Measurements from ENCODE around the gene FRMD3.

FRMD3 gene

DNA sequence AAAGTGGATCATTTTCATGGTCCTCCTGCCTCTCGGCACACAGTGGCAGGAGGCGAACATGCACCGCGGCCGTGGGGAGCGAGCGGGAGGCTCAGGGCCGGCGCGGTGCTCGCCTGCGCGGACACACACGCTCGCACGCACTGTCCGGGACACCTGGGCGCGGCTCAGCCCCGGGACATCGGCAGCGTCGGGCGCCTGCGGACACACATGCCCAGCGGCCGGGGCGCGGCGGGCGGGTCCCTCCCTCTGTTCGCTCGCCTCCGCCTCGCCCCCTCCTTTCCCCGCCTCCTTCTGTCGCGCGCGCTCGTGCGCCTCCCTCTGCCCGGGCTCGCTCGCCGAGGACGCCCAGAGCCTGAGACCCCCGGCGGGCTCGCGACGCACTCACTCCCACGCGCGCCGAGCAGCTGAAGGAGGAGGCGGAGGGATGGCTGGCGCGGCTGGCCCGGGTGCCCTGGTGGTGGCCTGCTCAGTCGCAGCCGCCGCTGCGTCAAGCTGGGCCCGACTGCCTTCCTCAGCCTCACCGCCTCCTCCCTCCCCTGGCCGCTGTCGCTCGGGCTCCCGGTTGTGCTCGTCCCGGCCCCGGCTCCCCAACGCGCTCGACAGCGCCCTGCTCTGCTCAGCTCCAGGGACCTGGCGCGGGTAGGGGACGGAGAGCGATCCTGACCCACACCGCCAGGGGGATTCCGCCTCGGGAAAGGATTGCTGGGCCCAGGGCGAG, at the start of gene FRMD3:
Gene FRMD3, minus strand, starts transcription at position 230 of the 718 bp plus-strand sequence. Its CDS starts 170 bp downstream, at position 60.
- Mint-ChIP-seq H3K27ac (no peak within 1 kb of the TSS), H3K4me3 (no peak within 1 kb of the TSS), H3K27me3 (ENCODE audit: low read depth) (peaks cover 60% of the 10 kb centered on the region), H3K9me3 (no peaks in the 10 kb centered on the region), H3K4me1 (ENCODE audit: low read depth) (no peaks in the 10 kb centered on the region), H3K36me3 (ENCODE audit: low read depth) (no peaks in the 10 kb centered on the region)

DNA sequence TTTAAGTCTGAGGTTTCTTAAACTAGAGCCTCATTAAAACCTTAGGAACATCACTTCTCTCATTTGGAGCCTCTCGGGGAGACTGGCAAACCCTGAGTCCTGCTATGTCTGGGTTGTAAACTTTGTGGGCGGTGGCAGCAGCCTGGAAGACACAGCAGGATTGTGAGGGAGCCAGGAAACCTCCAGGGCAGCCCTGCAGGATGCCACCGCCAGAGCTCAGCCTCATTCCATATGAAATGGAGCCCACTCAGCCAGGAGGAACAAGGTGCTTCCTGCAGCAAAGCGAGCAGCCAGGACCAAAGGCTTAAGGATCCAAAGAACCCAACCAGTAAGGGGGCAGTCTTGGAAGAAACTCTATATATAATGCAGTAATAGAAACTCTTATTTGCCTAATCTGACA, 46.8 kb upstream of the FRMD3 start:
- H3K9me3 Mint-ChIP-seq, result no peaks in the 10 kb centered on the region
- H3K4me3 Mint-ChIP-seq, result no peak overlapping the region
- no peaks in the 10 kb centered on the region for H3K36me3 Mint-ChIP-seq (ENCODE audit: low read depth)
- H3K4me1 Mint-ChIP-seq (ENCODE audit: low read depth), result no peaks in the 10 kb centered on the region
- no peaks in the 10 kb centered on the region for H3K27me3 Mint-ChIP-seq (ENCODE audit: low read depth)
- no peak overlapping the region for H3K27ac Mint-ChIP-seq

DNA sequence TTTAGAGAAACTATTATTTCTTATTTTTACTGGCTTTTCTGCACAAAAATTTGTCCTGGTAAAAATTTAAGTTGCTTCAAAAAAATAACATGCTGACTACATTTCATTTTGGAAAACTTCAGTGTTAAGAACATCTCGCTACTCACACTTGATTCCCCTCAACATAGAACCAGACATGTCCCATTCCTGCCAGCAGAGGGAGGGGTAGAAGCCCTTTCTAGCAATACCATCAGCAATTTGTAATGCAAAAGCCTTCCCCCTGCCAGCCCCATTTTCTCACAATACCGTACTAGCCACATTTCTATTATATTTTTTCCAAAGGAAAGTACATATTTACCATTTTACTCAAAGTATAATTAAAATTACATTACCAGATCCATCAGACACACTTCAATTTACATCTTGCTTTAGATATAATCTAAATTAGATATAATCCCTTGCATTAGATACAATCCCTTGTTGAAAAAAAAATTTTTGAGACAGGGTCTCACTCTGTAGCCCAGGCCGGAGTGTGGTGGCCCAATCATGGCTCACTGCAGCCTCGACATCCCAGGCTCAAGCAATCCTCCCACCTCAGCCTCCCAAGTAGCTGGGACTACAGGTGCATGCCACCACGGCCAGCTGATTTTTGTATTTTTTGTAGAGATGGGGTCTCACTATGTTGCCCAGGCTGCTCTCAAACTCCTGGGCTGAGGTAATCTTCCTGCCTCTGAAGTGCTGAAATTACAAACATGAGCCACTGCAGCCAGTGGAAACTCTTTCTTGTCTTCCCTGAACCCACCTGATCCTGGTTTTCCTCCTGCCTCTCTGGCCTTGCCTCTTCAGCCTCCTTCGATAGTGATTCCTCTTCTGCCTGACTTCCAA, 45.2 kb upstream of the FRMD3 start:
- H3K4me3 Mint-ChIP-seq, result no peak overlapping the region
- no peaks in the 10 kb centered on the region for H3K9me3 Mint-ChIP-seq
- H3K27me3 Mint-ChIP-seq (ENCODE audit: low read depth), result no peaks in the 10 kb centered on the region
- H3K36me3 Mint-ChIP-seq (ENCODE audit: low read depth), result no peaks in the 10 kb centered on the region
- H3K27ac Mint-ChIP-seq, result no peak overlapping the region
- no peaks in the 10 kb centered on the region for H3K4me1 Mint-ChIP-seq (ENCODE audit: low read depth)

GRCh38 chr9:83582029-83582428, 43.8 kb upstream of the FRMD3 start:
- no peaks in the 10 kb centered on the region for H3K9me3 Mint-ChIP-seq
- no peak overlapping the region for H3K4me3 Mint-ChIP-seq
- no peaks in the 10 kb centered on the region for H3K4me1 Mint-ChIP-seq (ENCODE audit: low read depth)
- no peak overlapping the region for H3K27ac Mint-ChIP-seq
- peaks cover 5% of the 10 kb centered on the region for H3K27me3 Mint-ChIP-seq (ENCODE audit: low read depth)
- H3K36me3 Mint-ChIP-seq (ENCODE audit: low read depth), result no peaks in the 10 kb centered on the region

- no peaks in the 10 kb centered on the region for H3K36me3 Mint-ChIP-seq (ENCODE audit: low read depth)
- H3K4me1 Mint-ChIP-seq (ENCODE audit: low read depth), result no peaks in the 10 kb centered on the region
- H3K4me3 Mint-ChIP-seq, result no peak overlapping the region
- no peak overlapping the region for H3K27ac Mint-ChIP-seq
- H3K9me3 Mint-ChIP-seq, result no peaks in the 10 kb centered on the region
- H3K27me3 Mint-ChIP-seq (ENCODE audit: low read depth), result peaks cover 5% of the 10 kb centered on the region
Observed at GRCh38 chr9:83574482-83574881, 36.3 kb upstream of the FRMD3 start.

GRCh38 chr9:83572524-83572923, 34.3 kb upstream of the FRMD3 start:
- Mint-ChIP-seq H3K4me3 (no peak overlapping the region), H3K36me3 (ENCODE audit: low read depth) (no peaks in the 10 kb centered on the region), H3K9me3 (no peaks in the 10 kb centered on the region), H3K27ac (no peak overlapping the region), H3K4me1 (ENCODE audit: low read depth) (no peaks in the 10 kb centered on the region), H3K27me3 (ENCODE audit: low read depth) (peaks cover 3% of the 10 kb centered on the region)

GRCh38 chr9:83570359-83570758, 32.2 kb upstream of the FRMD3 start:
- H3K4me1 Mint-ChIP-seq (ENCODE audit: low read depth), result no peaks in the 10 kb centered on the region
- no peaks in the 10 kb centered on the region for H3K36me3 Mint-ChIP-seq (ENCODE audit: low read depth)
- no peak overlapping the region for H3K4me3 Mint-ChIP-seq
- H3K9me3 Mint-ChIP-seq, result no peaks in the 10 kb centered on the region
- no peak overlapping the region for H3K27ac Mint-ChIP-seq
- no peaks in the 10 kb centered on the region for H3K27me3 Mint-ChIP-seq (ENCODE audit: low read depth)

- Mint-ChIP-seq H3K4me1 (ENCODE audit: low read depth) (no peaks in the 10 kb centered on the region), H3K27me3 (ENCODE audit: low read depth) (no peaks in the 10 kb centered on the region), H3K27ac (no peak overlapping the region), H3K9me3 (no peaks in the 10 kb centered on the region), H3K4me3 (no peak overlapping the region), H3K36me3 (ENCODE audit: low read depth) (no peaks in the 10 kb centered on the region)
Observed at GRCh38 chr9:83569326-83569725, 31.1 kb upstream of the FRMD3 start.

DNA sequence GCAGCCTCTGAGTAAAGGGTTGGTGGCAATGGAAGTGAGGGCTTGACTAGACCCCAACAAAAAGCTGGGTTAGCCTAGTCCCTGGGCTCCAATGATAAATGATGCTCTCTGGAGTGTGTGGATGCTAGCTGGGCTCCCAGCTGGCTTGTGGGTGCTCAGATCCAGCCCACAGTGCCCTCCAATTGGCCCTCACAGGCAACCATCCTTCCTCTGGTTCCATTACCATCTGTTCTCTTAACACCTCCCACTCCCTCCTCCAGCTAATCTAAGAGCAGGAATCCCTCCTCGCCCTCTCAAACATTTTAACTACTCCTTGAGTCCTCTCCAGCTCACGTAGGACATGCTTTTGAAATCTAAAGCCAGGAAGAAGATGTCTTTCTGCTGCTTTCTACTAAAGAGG, 25.2 kb upstream of the FRMD3 start:
- no peaks in the 10 kb centered on the region for H3K4me1 Mint-ChIP-seq (ENCODE audit: low read depth)
- H3K9me3 Mint-ChIP-seq, result no peaks in the 10 kb centered on the region
- no peaks in the 10 kb centered on the region for H3K27me3 Mint-ChIP-seq (ENCODE audit: low read depth)
- no peak overlapping the region for H3K27ac Mint-ChIP-seq
- no peak overlapping the region for H3K4me3 Mint-ChIP-seq
- no peaks in the 10 kb centered on the region for H3K36me3 Mint-ChIP-seq (ENCODE audit: low read depth)

- H3K36me3 Mint-ChIP-seq (ENCODE audit: low read depth), result no peaks in the 10 kb centered on the region
- H3K27ac Mint-ChIP-seq, result no peak overlapping the region
- H3K4me1 Mint-ChIP-seq (ENCODE audit: low read depth), result no peaks in the 10 kb centered on the region
- H3K4me3 Mint-ChIP-seq, result no peak overlapping the region
- no peaks in the 10 kb centered on the region for H3K27me3 Mint-ChIP-seq (ENCODE audit: low read depth)
- no peaks in the 10 kb centered on the region for H3K9me3 Mint-ChIP-seq
Observed at GRCh38 chr9:83560169-83560826, 22.1 kb upstream of the FRMD3 start.

DNA sequence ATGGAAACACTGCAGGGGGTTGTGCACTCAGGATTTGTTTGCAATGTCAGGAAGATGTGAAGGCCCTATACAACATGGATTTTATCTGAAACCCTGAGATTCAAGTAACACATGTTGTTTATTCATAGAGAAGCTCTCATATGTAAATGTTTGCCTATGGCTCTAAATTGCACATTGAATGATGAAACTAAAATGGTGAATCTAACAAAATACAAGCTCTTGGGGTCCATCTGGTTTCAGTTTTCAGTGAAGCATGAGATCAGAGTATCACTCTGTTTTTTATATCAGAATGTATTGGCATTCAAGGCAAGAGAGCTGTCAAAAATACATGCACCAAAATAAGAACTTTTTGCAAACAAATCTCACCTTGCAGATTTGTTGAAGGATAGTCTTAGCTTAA, 19.6 kb upstream of the FRMD3 start:
- Mint-ChIP-seq H3K27me3 (ENCODE audit: low read depth) (no peaks in the 10 kb centered on the region), H3K36me3 (ENCODE audit: low read depth) (no peaks in the 10 kb centered on the region), H3K9me3 (no peaks in the 10 kb centered on the region), H3K27ac (no peak overlapping the region), H3K4me1 (ENCODE audit: low read depth) (no peaks in the 10 kb centered on the region), H3K4me3 (no peak overlapping the region)

DNA sequence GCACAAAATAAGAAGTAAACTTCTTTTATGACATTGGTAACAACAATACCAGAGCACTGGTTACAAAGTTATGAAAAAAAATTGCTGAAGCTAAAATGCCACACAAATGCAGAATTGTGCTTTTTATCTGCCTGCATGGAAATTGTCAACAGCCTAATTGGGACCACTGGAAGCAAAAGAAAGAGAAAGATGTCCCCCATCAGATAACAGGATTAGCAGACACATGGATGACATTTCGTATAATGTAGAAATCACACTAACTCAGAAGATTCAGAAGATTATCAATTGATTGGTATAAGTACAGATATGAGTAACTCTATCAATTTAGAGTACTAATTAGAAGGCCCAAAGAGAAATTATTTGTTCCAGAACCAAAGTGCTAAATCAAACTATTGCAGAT, 19.1 kb upstream of the FRMD3 start:
- Mint-ChIP-seq H3K27me3 (ENCODE audit: low read depth) (no peaks in the 10 kb centered on the region), H3K27ac (no peak overlapping the region), H3K36me3 (ENCODE audit: low read depth) (no peaks in the 10 kb centered on the region), H3K4me3 (no peak overlapping the region), H3K4me1 (ENCODE audit: low read depth) (no peaks in the 10 kb centered on the region), H3K9me3 (no peaks in the 10 kb centered on the region)

- no peaks in the 10 kb centered on the region for H3K4me1 Mint-ChIP-seq (ENCODE audit: low read depth)
- H3K27ac Mint-ChIP-seq, result no peak overlapping the region
- H3K27me3 Mint-ChIP-seq (ENCODE audit: low read depth), result no peaks in the 10 kb centered on the region
- H3K4me3 Mint-ChIP-seq, result no peak overlapping the region
- H3K9me3 Mint-ChIP-seq, result no peaks in the 10 kb centered on the region
- no peaks in the 10 kb centered on the region for H3K36me3 Mint-ChIP-seq (ENCODE audit: low read depth)
Observed at GRCh38 chr9:83554278-83554677, 16.1 kb upstream of the FRMD3 start.

- Mint-ChIP-seq H3K4me1 (ENCODE audit: low read depth) (no peaks in the 10 kb centered on the region), H3K27me3 (ENCODE audit: low read depth) (peaks cover 28% of the 10 kb centered on the region), H3K9me3 (no peaks in the 10 kb centered on the region), H3K36me3 (ENCODE audit: low read depth) (no peaks in the 10 kb centered on the region), H3K4me3 (no peak overlapping the region), H3K27ac (no peak overlapping the region)
Observed at GRCh38 chr9:83544002-83544698, 5.9 kb upstream of the FRMD3 start.

Data from T-helper 1 cell treated with Interleukin-12 subunit alpha and Interleukin-12 subunit beta and Interleukin-4 antibody, amounts not matched to agents 30 μg/mL and 1 μg/mL, for 36 hours (primary cell).